HG03280 (cell line): Measurements from ENCODE around the gene PTPN9.

Source experiments
- ATAC-seq: cut with Tn5 transposase; IDR thresholded peaks from one replicate; pipeline ENCODE4 v1.9.1; 2021; ENCODE audit warnings: mild to moderate bottlenecking, moderate library complexity; ENCODE audit not compliant: unreplicated experiment

PTPN9 gene

DNA sequence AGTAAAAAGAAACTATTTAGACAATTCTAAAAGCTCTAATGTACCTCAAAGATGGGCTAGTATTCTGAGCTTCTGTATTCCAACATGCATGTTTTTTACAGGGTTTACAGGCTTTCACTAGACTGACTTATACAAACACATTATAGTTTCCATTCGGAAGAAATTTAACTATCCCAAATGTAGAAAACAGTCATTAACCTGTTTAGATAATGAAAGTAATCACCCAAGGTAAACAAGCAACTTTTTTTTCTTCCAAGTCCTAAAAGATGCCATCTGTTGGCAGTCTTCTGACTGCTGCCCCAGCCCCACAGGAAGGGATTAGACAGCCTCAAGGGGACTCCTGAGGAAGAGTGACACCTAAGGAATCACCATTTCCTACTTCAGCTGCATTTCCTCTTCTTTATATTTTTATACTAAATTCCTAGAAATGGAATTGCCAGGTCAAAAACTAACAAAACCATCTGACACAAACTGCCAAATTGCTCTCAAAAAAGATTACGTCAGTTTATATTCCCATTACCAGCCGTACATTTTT lies 153.1 kb downstream of the PTPN9 start:
- ATAC-seq = no peak

GRCh38 chr15:75422554-75422953 lies 156.6 kb downstream of the PTPN9 start:
- no peak for ATAC-seq

- ATAC-seq = no peak
These were observed 158.4 kb downstream of the PTPN9 start for GRCh38 chr15:75420698-75421097.

DNA sequence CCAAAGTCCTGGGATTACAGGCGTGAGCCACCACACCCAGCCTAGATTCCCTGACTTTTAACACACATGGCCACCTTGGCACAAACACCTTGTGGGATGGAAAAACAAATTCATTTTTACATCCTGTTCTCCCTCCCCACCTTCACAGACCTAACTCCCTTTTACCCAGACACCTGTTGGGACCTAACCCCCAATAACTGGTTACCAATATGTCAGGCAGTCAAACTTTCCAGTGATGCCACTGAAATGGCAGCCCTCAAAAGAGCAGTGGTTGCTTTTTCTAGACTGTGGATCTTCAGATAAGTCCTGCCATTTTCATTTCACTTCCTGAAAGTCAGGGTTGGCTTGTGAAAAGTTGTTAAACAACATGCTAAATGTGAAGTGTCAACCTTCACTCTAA lies 162.5 kb downstream of the PTPN9 start:
- ATAC-seq = no peak
